Measurements from ENCODE around the gene PDE6G. TPM values are rescaled to one million over a fixed set of nuclear protein-coding genes. Genes with fewer than 3 reads are reported as not detected.

The PDE6G gene
- total RNA-seq, 2 donors from 2014 or later: not detected

DNA sequence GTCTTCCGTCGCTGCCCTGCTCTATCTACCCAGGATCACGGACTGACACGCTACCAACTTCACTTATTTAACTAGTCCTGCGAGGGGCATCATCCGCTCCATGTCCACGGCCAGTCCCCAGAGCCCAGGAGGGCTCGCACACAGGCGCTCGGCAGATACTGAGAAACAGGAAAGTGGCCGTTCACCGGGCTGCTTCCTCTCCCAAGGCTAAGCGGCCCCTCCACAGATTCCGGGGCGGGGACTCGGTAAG, 9.7 kb upstream of the PDE6G start:
- peak overlapping the region; percentile 76 for H3K27ac ChIP-seq
- no peaks in the 10 kb centered on the region for H3K27me3 ChIP-seq
- H3K9ac ChIP-seq (ENCODE audit: low read depth in 2 of 2, low read length in 2 of 2): peak overlapping the region; percentile 91 to 95
- H3K4me3 ChIP-seq: peak overlapping the region; percentile 97
- DNase-seq: peak; percentile 30
- no peaks in the 10 kb centered on the region for H3K9me3 ChIP-seq
- H3K4me1 ChIP-seq: peaks cover 16% of the 10 kb centered on the region
- intact Hi-C loops (cut with DNase I): no loop called here
- TF ChIP-seq CTCF (IDR thresholded peaks at IDR 0.05): no peak
- no peaks in the 10 kb centered on the region for H3K36me3 ChIP-seq

DNA sequence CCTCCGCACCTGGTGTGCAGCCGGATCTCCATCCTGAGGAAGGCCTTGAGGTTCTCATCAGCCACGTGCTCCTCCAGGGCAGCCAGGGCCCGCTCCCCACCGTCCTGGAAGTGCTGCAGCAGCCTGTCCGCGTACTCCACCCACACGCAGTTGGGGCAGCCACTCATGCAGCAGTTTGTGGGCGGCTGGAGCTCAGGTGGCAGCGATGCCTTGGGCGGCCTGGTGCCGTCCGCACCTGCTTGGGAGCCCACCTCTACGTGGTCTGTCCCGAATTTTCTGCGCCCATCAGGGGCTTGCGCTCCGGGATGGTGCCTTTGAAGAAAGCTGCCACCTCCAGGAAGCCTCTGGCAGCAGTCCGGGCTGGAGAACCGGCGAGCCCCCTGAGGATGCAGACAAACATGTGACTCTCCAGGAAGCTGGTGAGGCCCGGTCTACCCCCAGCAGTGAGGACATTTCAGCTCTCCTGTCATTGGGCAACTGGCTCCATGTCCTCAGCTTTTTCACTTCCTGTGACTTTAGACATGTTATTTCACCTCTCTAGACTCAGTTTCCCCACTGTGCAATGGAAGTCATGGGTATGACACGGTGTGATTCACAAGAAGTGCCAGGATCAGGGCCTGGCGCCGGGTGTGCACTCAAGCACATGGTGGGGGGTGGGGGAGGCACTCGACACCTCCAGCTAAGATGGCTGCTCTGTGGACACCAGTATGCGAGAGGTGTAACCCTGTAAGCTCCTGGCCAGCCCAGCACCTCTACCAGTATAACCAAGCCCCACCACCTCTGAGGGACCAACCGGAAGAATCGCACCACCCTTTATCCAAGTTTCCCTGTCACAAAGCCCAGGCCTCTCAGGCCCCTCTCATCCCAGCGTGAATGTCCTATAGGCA, 9.1 kb upstream of the PDE6G start:
- no peak for TF ChIP-seq CTCF (IDR thresholded peaks at IDR 0.05)
- Histone ChIP-seq H3K9ac (ENCODE audit: low read depth in 2 of 2, low read length in 2 of 2) (peak overlapping the region; percentile 91 to 95), H3K27me3 (no peaks in the 10 kb centered on the region), H3K27ac (peak overlapping the region; percentile 76), H3K36me3 (no peaks in the 10 kb centered on the region), H3K4me1 (peaks cover 16% of the 10 kb centered on the region), H3K4me3 (peak overlapping the region; percentile 97), H3K9me3 (no peaks in the 10 kb centered on the region)
- intact Hi-C loops (cut with DNase I): no loop called here
- peak; percentile 36 for DNase-seq

DNA sequence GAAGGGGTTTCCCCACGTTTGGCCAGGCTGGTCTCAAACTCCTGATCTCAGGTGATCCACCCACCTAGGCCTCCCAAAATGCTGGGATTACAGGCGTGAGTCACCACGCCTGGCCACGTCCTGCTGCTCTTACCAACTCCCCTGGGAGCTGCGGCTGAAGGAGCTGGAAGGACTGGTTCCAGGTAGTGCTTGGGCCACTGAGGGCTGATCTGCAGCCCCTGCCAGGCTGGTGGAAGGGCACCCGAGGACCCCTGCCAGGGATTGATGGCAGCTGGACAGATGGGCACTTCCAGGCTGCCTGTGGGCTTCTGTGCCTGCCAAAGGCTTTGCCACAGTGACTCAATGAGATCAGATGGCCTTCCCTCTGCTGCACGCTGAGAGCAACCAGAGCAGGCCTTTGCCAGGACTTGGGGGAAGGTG, 7.7 kb upstream of the PDE6G start:
- no peak overlapping the region for H3K27ac ChIP-seq
- no peak for TF ChIP-seq CTCF (IDR thresholded peaks at IDR 0.05)
- no peak overlapping the region for H3K4me3 ChIP-seq
- no peak overlapping the region for H3K9ac ChIP-seq (ENCODE audit: low read depth in 2 of 2, low read length in 2 of 2)
- no peak for DNase-seq
- intact Hi-C loops (cut with DNase I): no loop called here
- H3K36me3 ChIP-seq: no peaks in the 10 kb centered on the region
- H3K27me3 ChIP-seq: no peaks in the 10 kb centered on the region
- no peaks in the 10 kb centered on the region for H3K9me3 ChIP-seq
- H3K4me1 ChIP-seq: peaks cover 16% of the 10 kb centered on the region

GRCh38 chr17:81662002-81662401, 5.7 kb upstream of the PDE6G start:
- H3K27me3 ChIP-seq: no peaks in the 10 kb centered on the region
- no peak for DNase-seq
- H3K4me3 ChIP-seq: no peak overlapping the region
- TF ChIP-seq CTCF (IDR thresholded peaks at IDR 0.05): no peak
- no peak overlapping the region for H3K9ac ChIP-seq (ENCODE audit: low read depth in 2 of 2, low read length in 2 of 2)
- H3K36me3 ChIP-seq: no peaks in the 10 kb centered on the region
- H3K27ac ChIP-seq: no peak overlapping the region
- peaks cover 5% of the 10 kb centered on the region for H3K4me1 ChIP-seq
- intact Hi-C loops (cut with DNase I): no loop called here
- no peaks in the 10 kb centered on the region for H3K9me3 ChIP-seq

DNA sequence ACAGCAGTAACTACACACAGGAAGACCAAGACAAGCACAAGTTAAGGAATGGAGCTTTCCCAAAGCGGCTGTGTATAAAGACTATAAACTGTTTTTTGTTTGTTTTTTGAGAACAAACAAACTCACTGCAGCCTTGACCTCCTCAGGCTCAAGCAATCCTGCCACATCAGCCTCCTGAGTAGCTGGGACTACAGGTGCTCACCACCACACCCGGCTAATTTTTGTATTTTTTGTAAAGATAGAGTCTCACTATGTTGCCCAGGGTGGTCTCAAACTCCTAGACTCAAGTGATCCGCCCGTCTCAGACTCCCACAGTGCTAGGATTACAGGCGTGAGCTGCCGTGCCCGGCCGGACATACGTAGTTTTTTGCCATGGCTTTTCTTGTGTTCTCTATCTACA, 4.1 kb upstream of the PDE6G start:
- Histone ChIP-seq H3K4me1 (peaks cover 2% of the 10 kb centered on the region), H3K4me3 (no peak overlapping the region), H3K27ac (no peak overlapping the region), H3K27me3 (no peaks in the 10 kb centered on the region), H3K9ac (ENCODE audit: low read depth in 2 of 2, low read length in 2 of 2) (no peak overlapping the region), H3K36me3 (no peaks in the 10 kb centered on the region), H3K9me3 (no peaks in the 10 kb centered on the region)
- no peak for DNase-seq
- intact Hi-C loops (cut with DNase I): no loop called here
- TF ChIP-seq CTCF (IDR thresholded peaks at IDR 0.05): no peak
